ENCODE measurements around the gene GMPPB. TPM values are rescaled to one million over a fixed set of nuclear protein-coding genes. Genes with fewer than 3 reads are reported as not detected.

The GMPPB gene
- polyA plus RNA-seq, 1 donor from 2014 or later = 27.5 TPM

GRCh38 chr3:49713336-49714105 lies 10.2 kb downstream of the GMPPB start:
- Mint-ChIP-seq H3K4me3 (no peak overlapping the region), H3K27me3 (no peaks in the 10 kb centered on the region), H3K27ac (no peak overlapping the region), H3K4me1 (peaks cover 0 to 2% (median under 1%) of the 10 kb centered on the region in 3 donors), H3K9me3 (no peaks in the 10 kb centered on the region), H3K36me3 (peaks cover 4% of the 10 kb centered on the region)

GRCh38 chr3:49712631-49713317 lies 11.0 kb downstream of the GMPPB start:
- H3K36me3 Mint-ChIP-seq = peaks cover 7% of the 10 kb centered on the region
- no peaks in the 10 kb centered on the region for H3K27me3 Mint-ChIP-seq
- no peak overlapping the region for H3K27ac Mint-ChIP-seq
- no peak overlapping the region for H3K4me3 Mint-ChIP-seq
- peaks cover 0 to 3% (median 3%) of the 10 kb centered on the region in 3 donors for H3K4me1 Mint-ChIP-seq
- no peaks in the 10 kb centered on the region for H3K9me3 Mint-ChIP-seq

- H3K4me1 Mint-ChIP-seq = peaks cover 0 to 5% (median 4%) of the 10 kb centered on the region in 3 donors
- no peak overlapping the region for H3K4me3 Mint-ChIP-seq
- no peaks in the 10 kb centered on the region for H3K9me3 Mint-ChIP-seq
- no peaks in the 10 kb centered on the region for H3K27me3 Mint-ChIP-seq
- H3K27ac Mint-ChIP-seq = no peak overlapping the region
- H3K36me3 Mint-ChIP-seq = peaks cover 7% of the 10 kb centered on the region
Measured at GRCh38 chr3:49712166-49712565, 11.6 kb downstream of the GMPPB start.

- peaks cover 0 to 5% (median 4%) of the 10 kb centered on the region in 3 donors for H3K4me1 Mint-ChIP-seq
- H3K27me3 Mint-ChIP-seq = no peaks in the 10 kb centered on the region
- H3K27ac Mint-ChIP-seq = peak overlapping the region in 1 of 3 donors; percentile 84
- peaks cover 7% of the 10 kb centered on the region for H3K36me3 Mint-ChIP-seq
- no peak overlapping the region for H3K4me3 Mint-ChIP-seq
- H3K9me3 Mint-ChIP-seq = no peaks in the 10 kb centered on the region
Measured at GRCh38 chr3:49711489-49711888, 12.3 kb downstream of the GMPPB start.

GRCh38 chr3:49709852-49710251 lies 13.9 kb downstream of the GMPPB start:
- Mint-ChIP-seq H3K9me3 (no peaks in the 10 kb centered on the region), H3K4me3 (no peak overlapping the region), H3K27ac (no peak overlapping the region), H3K27me3 (no peaks in the 10 kb centered on the region), H3K4me1 (peaks cover 0 to 5% (median 4%) of the 10 kb centered on the region in 3 donors), H3K36me3 (peaks cover 7% of the 10 kb centered on the region)

- H3K4me3 Mint-ChIP-seq = no peak overlapping the region
- no peaks in the 10 kb centered on the region for H3K27me3 Mint-ChIP-seq
- H3K9me3 Mint-ChIP-seq = no peaks in the 10 kb centered on the region
- peaks cover 0 to 5% (median 4%) of the 10 kb centered on the region in 3 donors for H3K4me1 Mint-ChIP-seq
- H3K36me3 Mint-ChIP-seq = peaks cover 7% of the 10 kb centered on the region
- H3K27ac Mint-ChIP-seq = peak overlapping the region in 1 of 3 donors; percentile 50
Measured at GRCh38 chr3:49707113-49707480, 16.7 kb downstream of the GMPPB start.

- H3K9me3 Mint-ChIP-seq = no peaks in the 10 kb centered on the region
- peaks cover 5% of the 10 kb centered on the region for H3K36me3 Mint-ChIP-seq
- H3K27ac Mint-ChIP-seq = peak overlapping the region in 1 of 3 donors; percentile 80
- no peak overlapping the region for H3K4me3 Mint-ChIP-seq
- H3K4me1 Mint-ChIP-seq = peaks cover 0 to 4% (median 4%) of the 10 kb centered on the region in 3 donors
- H3K27me3 Mint-ChIP-seq = no peaks in the 10 kb centered on the region
Measured at GRCh38 chr3:49706456-49707112, 17.2 kb downstream of the GMPPB start.

GRCh38 chr3:49705390-49705960 lies 18.3 kb downstream of the GMPPB start:
- no peaks in the 10 kb centered on the region for H3K27me3 Mint-ChIP-seq
- no peaks in the 10 kb centered on the region for H3K9me3 Mint-ChIP-seq
- peaks cover 0 to 4% (median 4%) of the 10 kb centered on the region in 3 donors for H3K4me1 Mint-ChIP-seq
- H3K36me3 Mint-ChIP-seq = peaks cover 5% of the 10 kb centered on the region
- no peak overlapping the region for H3K27ac Mint-ChIP-seq
- no peak overlapping the region for H3K4me3 Mint-ChIP-seq

- H3K27me3 Mint-ChIP-seq = no peaks in the 10 kb centered on the region
- H3K27ac Mint-ChIP-seq = no peak overlapping the region
- H3K4me3 Mint-ChIP-seq = no peak overlapping the region
- peaks cover 0 to 4% (median 4%) of the 10 kb centered on the region in 3 donors for H3K4me1 Mint-ChIP-seq
- H3K36me3 Mint-ChIP-seq = peaks cover 3% of the 10 kb centered on the region
- H3K9me3 Mint-ChIP-seq = no peaks in the 10 kb centered on the region
Measured at GRCh38 chr3:49704629-49705028, 19.1 kb downstream of the GMPPB start.

GRCh38 chr3:49703956-49704355 lies 19.8 kb downstream of the GMPPB start:
- Mint-ChIP-seq H3K4me3 (no peak overlapping the region), H3K36me3 (peaks cover 3% of the 10 kb centered on the region), H3K27me3 (no peaks in the 10 kb centered on the region), H3K27ac (no peak overlapping the region), H3K9me3 (no peaks in the 10 kb centered on the region), H3K4me1 (peaks cover 0 to 4% (median 4%) of the 10 kb centered on the region in 3 donors)

GRCh38 chr3:49703443-49703927 lies 20.3 kb downstream of the GMPPB start:
- Mint-ChIP-seq H3K4me1 (peaks cover 0 to 4% (median 3%) of the 10 kb centered on the region in 3 donors), H3K4me3 (peak overlapping the region in 1 of 4 donors; percentile 19), H3K9me3 (no peaks in the 10 kb centered on the region), H3K27me3 (no peaks in the 10 kb centered on the region), H3K36me3 (peaks cover 3% of the 10 kb centered on the region), H3K27ac (no peak overlapping the region)

- Mint-ChIP-seq H3K4me1 (peaks cover 0 to 2% (median 0%) of the 10 kb centered on the region in 3 donors), H3K36me3 (no peaks in the 10 kb centered on the region), H3K27ac (no peak overlapping the region), H3K9me3 (no peaks in the 10 kb centered on the region), H3K27me3 (no peaks in the 10 kb centered on the region), H3K4me3 (no peak overlapping the region)
Measured at GRCh38 chr3:49702672-49703071, 21.1 kb downstream of the GMPPB start.

GRCh38 chr3:49701388-49702077 lies 22.2 kb downstream of the GMPPB start:
- no peaks in the 10 kb centered on the region for H3K36me3 Mint-ChIP-seq
- H3K4me1 Mint-ChIP-seq = no peaks in the 10 kb centered on the region
- H3K27me3 Mint-ChIP-seq = no peaks in the 10 kb centered on the region
- no peaks in the 10 kb centered on the region for H3K9me3 Mint-ChIP-seq
- H3K27ac Mint-ChIP-seq = no peak overlapping the region
- peak overlapping the region in 1 of 4 donors; percentile 29 for H3K4me3 Mint-ChIP-seq

- H3K27ac Mint-ChIP-seq = peak overlapping the region in 1 of 3 donors; percentile 35
Measured at GRCh38 chr3:49700453-49701128, 23.2 kb downstream of the GMPPB start.

More at GRCh38 chr3:49700453-49701128, 23.2 kb downstream of the GMPPB start:
- Mint-ChIP-seq H3K36me3 (no peaks in the 10 kb centered on the region), H3K9me3 (no peaks in the 10 kb centered on the region), H3K4me3 (no peak overlapping the region), H3K4me1 (no peaks in the 10 kb centered on the region), H3K27me3 (no peaks in the 10 kb centered on the region)

Data from IgD-negative memory B cell (primary cell).